ENCODE results near the gene PIP5K1C.

The PIP5K1C gene

GRCh38 chr19:3679581-3679980 is 20.7 kb downstream of the PIP5K1C start:
- Mint-ChIP-seq H3K4me3 (no peak overlapping the region), H3K27me3 (ENCODE audit: low read depth, poor library complexity) (no peaks in the 10 kb centered on the region), H3K4me1 (peaks cover 40% of the 10 kb centered on the region), H3K27ac (peak overlapping the region; percentile 61), H3K9me3 (peaks cover 14% of the 10 kb centered on the region), H3K36me3 (ENCODE audit: low read depth) (peaks cover 27% of the 10 kb centered on the region)
- no peak for TF ChIP-seq CTCF (IDR thresholded peaks at IDR 0.05)
- no peak for DNase-seq

GRCh38 chr19:3679138-3679537 is 21.1 kb downstream of the PIP5K1C start:
- no peak overlapping the region for H3K4me3 Mint-ChIP-seq

GRCh38 chr19:3678188-3678587 is 22.1 kb downstream of the PIP5K1C start:
- Mint-ChIP-seq H3K27me3 (ENCODE audit: low read depth, poor library complexity) (no peaks in the 10 kb centered on the region), H3K4me3 (no peak overlapping the region), H3K36me3 (ENCODE audit: low read depth) (peaks cover 14% of the 10 kb centered on the region), H3K4me1 (peaks cover 31% of the 10 kb centered on the region), H3K27ac (no peak overlapping the region), H3K9me3 (peaks cover 1% of the 10 kb centered on the region)
- no peak for DNase-seq
- no peak for TF ChIP-seq CTCF (IDR thresholded peaks at IDR 0.05)

More at GRCh38 chr19:3679138-3679537, 21.1 kb downstream of the PIP5K1C start:
- Mint-ChIP-seq H3K27ac (no peak overlapping the region), H3K9me3 (peaks cover 10% of the 10 kb centered on the region), H3K4me1 (peaks cover 38% of the 10 kb centered on the region), H3K36me3 (ENCODE audit: low read depth) (peaks cover 23% of the 10 kb centered on the region), H3K27me3 (ENCODE audit: low read depth, poor library complexity) (no peaks in the 10 kb centered on the region)
- TF ChIP-seq CTCF (IDR thresholded peaks at IDR 0.05) = no peak
- no peak for DNase-seq

- H3K27me3 Mint-ChIP-seq (ENCODE audit: low read depth, poor library complexity) = no peaks in the 10 kb centered on the region
- peaks cover 5% of the 10 kb centered on the region for H3K36me3 Mint-ChIP-seq (ENCODE audit: low read depth)
- peaks cover 38% of the 10 kb centered on the region for H3K4me1 Mint-ChIP-seq
- H3K9me3 Mint-ChIP-seq = no peaks in the 10 kb centered on the region
- peak overlapping the region; percentile 89 for H3K27ac Mint-ChIP-seq
- DNase-seq = no peak
- TF ChIP-seq CTCF (IDR thresholded peaks at IDR 0.05) = no peak
- H3K4me3 Mint-ChIP-seq = no peak overlapping the region
These were observed 25.3 kb downstream of the PIP5K1C start for GRCh38 chr19:3674784-3675543.

- no peak for TF ChIP-seq CTCF (IDR thresholded peaks at IDR 0.05)
- Mint-ChIP-seq H3K27ac (peak overlapping the region; percentile 36), H3K36me3 (ENCODE audit: low read depth) (peaks cover 5% of the 10 kb centered on the region), H3K27me3 (ENCODE audit: low read depth, poor library complexity) (no peaks in the 10 kb centered on the region), H3K4me3 (no peak overlapping the region), H3K9me3 (no peaks in the 10 kb centered on the region), H3K4me1 (peaks cover 44% of the 10 kb centered on the region)
- DNase-seq = no peak
These were observed 26.5 kb downstream of the PIP5K1C start for GRCh38 chr19:3673506-3674439.
